ENCODE data around the gene MLC1. TPM values are rescaled to one million over a fixed set of nuclear protein-coding genes. Genes with fewer than 3 reads are reported as not detected.

MLC1 gene
- total RNA-seq, 1 donor from 2014 or later, result 3.1 TPM

DNA sequence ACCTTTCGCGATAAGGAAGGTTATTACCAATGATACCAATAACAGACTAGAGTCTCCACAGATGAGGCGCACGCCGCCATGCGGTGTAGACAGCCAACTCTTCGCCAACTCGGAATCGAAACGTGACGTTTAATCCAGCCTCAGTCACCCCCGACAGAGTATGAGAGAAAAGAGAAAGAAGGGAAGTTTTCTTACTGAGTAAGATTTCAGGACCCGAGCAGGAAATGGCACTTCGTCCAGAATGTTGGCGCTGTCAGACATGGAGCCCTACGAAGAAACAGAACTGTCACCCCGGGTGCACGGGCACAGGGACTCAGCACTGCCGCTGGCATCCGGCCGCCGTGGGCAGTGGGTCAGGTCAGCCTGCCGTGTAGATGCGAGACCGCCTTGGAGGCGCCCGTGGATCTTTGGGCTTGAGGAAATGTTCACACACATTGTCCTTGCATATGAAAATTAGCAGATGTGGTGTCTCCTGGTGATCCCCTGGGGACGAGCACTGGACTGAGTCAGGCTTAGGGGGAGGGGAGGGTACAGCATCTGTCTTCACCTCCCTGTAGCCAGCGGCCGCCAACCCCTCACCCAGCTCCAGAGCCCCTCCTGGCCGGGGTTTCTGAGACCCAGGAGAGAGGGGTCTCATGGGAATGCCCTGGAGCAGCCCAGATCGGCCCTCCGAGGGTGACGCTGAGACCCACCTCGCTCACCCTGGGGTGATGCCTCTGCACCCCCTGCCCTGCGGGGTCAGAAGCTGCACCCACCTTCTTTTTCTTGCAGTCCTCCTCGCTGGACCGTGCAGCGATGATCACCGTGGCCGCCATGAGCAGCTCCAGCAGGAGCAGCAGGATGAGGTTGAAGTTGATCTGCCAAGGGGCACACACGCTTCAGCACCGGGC lies 8.3 kb downstream of the MLC1 start:
- DNase-seq, result no peak

DNA sequence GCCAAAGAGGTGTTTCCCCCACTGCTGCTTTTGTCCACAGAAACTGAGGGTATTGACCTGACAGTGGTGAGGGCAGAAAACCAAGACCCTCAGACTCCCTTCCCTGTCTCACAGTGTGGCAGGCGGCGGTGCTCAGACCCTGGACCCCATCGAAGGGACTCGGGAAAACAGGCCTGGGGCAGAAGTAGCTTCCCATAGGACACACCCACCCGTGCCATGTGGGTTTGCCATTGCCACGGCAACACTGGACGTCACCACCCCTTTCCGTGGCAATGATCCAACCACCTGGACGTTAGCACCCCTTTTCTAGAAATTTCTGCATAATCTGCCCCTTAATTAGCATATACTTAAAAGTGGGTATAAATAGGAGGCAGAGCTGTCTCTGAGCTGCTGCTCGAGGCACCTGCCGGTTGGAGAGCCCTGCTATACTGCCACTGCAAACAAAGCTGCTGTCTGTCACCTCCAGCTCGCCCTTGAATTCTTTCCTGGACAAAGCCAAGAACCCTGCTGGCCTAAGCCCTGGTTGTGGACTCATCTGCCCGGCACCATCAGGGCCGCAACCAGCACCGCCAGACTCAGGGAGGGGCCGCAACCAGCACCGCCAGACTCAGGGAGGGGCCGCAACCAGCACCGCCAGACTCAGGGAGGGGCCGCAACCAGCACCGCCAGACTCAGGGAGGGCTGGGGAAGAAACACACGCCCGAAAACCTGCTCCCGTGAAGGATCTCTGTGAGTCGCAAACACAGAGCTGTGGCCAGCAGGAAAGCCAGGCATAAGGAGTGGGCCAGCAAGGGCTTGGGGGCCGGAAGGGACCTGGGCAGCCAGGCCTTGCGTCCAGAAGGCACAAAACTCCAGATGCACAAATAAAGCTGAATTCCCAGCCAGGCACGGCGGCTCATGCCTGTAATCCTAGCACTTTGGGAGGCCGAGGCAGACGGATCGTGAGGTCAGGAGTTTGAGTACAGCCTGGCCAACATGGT lies 10.4 kb downstream of the MLC1 start:
- DNase-seq, result no peak

DNA sequence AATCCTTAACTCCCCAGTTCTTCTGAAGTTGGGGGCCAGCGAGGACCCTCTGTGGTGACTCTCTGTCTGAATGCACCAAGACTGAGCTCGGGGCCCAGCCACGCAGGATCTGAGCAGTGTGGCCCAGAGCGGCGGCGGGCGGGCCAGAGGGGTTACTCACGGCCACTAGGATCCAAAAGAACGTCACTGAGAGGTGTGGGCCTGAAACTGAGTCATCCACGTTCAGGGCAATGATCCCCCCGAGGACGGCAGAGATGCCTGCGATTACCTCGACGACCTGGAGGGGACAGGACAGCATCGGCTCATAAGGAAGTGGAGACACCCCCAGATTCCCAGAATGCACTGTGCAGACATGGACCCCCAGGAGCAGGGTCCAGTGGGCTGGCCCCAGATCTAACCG lies 11.2 kb downstream of the MLC1 start:
- no peak for DNase-seq

DNA sequence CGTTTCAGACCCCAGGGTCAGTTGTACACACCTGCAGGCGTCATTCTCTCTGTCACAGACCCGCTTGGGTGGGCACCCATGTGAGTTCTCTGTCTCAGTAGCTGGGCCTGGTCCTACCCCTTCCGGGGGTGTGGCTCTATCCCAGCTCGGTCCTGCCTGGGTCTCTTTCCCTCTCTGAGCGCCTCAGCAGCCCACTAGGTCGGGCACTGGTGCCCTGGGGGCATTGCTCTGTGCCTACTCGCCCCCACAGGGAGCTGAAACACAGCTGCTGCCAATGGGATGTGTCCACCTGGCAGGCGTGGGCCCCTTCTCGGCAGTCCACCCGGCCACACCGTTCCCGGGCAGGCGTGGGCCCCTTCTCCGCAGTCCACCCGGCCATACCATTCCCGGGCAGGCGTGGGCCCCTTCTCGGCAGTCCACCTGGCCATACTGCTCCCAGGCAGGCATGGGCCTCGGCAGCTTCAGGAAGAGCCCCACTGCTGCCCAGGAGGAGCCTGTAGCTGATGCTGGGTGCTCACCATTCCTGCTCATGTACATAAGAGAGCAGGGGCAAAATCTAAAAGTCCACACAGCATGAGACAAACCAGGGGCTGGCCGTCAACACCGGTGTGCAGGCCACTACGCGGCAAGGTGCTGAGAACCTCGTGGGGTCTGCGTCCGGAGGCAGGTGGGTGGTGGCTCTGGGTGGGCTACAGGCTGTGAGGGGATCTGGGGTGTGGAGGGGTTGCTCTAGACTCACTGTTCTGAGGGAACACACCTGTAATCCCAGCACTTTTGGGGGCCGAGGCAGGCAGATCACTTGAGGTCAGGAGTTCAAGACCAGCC lies 12.3 kb downstream of the MLC1 start:
- DNase-seq, result no peak

DNA sequence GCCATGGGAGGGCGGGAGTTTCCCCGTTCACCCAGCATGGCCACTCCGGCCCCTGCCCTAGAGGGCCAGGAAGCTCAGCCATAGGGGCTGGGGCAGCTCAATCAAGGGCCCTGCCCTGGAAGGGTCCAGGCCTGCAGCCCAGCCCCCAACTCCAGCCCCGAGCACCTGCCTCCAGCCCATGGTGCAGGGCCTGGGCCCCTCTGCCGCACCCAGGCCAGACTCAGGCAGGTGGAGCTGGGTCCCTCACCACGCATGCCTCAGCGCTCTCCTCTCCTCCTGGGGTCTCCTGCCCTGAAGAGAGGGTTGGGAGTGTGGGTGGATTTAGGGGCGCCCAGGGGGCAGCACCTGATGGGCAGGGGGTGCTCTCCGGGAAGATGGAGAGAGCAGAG lies 13.1 kb downstream of the MLC1 start:
- DNase-seq, result no peak

DNA sequence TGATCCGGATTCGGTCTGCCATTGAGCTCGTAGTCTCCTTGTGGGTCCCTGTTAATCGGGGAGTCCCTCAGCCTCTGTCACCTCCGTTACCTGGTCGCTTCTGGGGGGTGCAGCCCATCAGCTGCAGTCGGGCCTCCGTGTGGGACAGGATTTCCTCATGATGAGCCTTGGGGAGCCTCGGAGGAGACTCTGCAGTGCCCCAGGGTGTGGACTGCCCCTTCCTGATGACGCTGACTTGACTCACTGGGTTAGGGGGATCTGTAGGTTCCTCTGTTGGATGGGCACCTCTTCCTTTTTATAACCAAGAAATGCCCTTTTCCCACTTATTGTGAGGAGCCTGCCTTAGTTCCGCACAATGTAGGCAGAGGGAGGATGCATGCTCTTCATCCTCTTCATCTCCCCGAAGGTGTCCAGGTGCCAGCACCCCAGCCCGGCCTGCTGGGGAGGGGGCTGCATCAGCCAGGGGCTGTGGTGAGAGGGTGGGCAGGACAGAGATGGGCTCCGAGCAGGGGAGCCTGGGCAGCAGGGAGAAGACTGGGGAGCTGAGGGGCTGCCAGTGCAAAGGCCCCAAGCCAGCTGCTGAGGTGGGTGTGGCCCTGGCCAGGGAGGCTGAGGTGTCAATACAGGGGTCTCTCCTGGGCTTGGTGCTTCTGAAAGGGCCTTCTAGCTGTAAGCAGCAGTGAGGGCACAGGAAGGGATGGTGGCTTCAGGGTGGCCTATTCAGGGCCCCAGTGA lies 13.6 kb downstream of the MLC1 start:
- DNase-seq, result no peak

DNA sequence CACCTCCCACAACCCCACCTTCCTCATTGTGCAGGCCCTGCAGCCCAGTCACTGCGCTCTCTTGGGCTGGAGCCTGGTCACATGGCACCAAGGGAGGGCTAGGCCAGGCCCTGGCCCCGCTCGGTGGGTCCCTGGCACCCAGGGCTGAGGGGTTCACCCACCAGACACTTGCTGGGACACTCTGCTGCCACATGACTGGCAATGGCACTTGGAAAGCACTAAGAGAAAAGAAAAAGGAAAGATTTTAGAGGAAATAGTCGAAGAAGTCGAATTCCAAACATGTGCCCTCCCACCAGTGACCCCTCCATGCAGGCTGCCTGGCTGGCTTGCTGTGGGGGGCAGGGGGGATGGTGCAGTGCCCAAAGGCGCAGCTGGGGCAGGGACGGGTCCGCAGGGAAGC lies 14.9 kb downstream of the MLC1 start:
- no peak for DNase-seq

DNA sequence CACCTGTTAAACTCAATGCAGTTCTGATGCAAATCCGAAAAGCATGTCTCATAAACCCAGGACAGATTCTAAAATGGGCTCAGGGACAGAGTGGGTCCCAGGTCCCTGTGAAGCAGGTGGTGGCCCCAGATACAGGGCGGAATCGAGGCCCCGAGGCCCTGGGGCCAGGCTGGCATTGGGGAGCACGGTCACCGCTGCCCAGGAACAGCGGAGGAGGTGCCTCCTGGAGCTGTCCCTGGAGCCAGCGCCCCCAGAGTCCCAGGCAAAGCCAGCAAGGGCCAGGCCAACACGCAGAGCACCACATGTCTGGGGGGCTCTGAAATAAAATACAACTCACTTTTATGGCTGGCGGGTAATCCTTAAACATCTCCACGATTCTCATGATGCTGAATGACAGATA lies 17.1 kb downstream of the MLC1 start:
- DNase-seq, result no peak

DNA sequence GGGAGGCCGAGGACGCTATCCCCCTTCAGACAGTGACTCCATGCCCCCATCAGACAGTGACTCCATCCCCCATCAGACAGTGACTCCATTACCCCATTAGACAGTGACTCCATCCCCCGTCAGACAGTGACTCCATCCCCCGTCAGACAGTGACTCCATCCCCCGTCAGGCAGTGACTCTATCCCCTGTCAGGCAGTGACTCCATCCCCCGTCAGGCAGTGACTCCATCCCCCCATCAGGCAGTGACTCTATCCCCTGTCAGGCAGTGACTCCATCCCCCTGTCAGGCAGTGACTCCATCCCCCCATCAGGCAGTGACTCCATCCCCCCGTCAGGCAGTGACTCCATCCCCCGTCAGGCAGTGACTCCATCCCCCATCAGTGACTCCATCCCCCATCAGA lies 18.0 kb downstream of the MLC1 start:
- DNase-seq, result no peak

DNA sequence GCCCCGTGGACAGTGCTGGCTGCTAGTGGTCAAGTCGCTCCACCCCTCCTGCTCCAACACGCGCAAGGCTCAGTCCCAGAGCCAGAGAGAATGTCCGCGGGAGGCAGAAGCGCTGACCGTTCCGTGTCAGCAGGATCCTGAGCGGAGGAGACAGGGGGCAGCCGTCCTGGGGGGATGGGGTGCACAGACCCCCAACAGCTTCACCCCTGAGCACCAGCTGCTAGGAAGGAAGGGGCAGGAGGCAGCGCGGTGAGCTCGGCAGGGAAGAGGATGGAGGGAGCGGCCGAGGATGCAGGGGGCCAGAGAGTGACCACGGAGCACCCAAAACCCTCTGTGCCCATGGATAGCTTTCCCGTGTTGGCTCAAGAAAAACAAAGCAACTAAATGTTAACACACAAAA lies 20.8 kb downstream of the MLC1 start:
- no peak for DNase-seq

DNA sequence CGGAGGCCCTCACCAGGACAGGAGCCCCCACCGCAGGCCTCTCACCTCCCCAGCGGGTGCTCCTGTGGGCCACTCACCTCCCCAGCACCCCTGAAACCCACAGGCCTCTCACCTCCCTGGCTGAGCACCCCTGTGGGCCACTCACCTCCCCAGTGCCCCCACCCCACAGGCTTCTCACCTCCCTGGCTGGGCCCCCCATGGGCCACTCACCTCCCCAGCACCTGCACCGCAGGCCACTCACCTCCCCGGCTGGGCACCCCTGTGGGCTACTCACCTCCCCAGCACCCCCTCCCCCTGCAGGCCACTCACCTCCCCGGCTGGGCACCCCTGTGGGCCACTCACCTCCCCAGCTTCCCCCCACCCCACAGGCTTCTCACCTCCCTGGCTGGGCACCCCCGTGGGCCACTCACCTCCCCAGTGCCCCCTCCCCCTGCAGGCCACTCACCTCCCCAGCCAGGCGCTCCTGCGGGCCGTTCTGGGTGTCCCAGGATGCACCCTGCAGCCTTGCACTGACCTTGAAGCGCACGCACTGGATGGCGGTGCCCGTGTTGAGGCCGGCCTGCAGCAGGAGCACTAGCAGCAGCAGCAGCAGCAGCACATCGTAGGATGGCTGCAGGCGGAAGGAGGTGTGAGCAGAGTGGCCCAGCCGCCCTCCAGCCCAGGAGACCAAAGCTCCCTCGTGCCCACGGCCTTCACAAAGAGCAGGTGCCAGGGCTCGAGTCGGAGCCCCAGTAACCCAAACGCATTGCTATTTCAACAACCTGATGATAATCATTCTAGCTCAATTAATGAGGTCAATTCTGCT lies 21.4 kb downstream of the MLC1 start:
- DNase-seq, result no peak

DNA sequence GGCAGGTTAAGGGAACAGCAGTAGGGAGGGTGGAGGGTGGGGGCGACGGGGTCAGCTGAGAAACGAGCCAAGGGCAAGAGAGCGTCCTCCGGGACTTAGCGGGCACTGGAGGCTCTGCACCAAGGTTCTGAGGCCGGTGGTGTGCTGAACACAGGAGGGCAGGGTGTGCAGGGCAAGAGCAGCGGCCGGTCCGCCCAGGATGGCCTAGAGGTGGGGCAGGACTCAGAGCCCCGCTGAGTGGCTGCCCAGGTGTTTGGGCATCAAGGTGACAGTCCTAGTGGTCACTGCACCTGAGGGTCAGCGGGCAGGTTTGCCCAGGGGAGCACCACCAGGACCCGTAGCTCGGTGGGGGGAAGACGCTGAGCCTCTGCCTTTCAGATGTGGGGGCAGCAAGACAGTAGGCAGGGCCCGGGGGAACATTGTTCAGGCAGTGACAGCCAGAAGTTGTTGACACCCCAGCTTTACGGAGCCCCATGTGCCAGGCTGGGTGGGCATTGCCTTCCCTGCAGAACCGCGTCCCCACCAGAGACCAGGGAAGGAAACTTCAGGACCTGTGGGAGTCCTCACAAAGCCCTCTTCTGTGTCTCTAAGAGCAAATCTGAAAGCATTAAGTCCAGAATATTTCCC lies 22.6 kb downstream of the MLC1 start:
- DNase-seq, result no peak

DNA sequence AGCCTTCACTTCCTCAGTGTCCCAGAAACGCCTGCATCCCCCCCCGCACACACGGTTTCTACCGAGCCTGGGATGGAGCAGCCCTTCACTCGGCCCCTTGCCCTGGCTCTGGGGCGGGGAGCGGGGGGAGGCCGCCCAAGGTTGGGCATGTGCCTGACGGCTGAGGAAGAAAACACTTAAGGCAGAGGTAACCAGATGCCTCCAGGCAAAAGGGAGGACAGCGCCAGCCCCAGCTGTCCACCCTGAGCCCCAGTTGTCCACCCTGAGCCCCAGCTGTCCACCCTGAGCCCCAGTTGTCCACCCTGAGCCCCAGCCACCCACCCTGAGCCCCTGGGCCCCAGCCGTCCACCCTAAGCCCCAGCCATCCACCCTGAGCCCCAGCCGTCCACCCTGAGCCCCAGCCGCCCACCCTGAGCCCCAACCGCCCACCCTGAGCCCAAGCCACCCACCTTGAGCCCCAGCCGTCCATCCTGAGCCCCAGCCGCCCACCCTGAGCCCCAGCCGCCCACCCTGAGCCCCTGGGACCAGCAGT lies 23.3 kb downstream of the MLC1 start:
- DNase-seq, result no peak

DNA sequence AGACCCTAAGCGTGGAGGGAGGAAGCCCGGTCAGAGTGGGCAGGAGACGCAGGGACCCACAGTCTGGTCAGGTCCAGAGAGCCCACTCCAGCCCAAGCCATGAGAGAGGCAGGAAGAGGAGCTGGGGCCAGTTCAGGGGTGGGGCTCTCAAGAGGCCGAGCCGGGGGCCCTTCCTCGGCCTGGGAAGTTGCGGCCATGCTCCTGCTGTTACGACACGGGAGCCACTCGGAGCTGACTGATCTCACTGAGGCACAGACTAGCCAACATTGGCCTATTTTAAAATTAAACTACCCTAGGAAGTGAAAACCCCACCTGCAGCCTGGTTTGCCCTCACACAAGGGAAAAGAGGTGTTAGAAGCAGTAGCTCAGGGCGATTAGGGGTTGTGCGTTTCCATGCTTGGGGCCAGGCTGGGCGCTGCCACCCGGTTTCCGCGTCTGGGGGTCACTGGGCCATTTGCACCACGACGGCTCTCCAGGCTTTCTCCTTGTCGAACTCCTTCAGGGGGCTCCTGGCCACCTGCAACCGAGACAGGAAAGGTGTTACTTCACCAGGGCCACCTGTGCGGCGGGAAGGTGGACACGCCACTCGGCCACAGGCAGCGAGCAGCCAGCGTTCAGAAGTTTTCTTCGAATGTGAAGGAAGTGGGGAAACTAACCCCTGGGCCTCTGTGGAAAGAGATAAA lies 23.9 kb downstream of the MLC1 start:
- no peak for DNase-seq

DNA sequence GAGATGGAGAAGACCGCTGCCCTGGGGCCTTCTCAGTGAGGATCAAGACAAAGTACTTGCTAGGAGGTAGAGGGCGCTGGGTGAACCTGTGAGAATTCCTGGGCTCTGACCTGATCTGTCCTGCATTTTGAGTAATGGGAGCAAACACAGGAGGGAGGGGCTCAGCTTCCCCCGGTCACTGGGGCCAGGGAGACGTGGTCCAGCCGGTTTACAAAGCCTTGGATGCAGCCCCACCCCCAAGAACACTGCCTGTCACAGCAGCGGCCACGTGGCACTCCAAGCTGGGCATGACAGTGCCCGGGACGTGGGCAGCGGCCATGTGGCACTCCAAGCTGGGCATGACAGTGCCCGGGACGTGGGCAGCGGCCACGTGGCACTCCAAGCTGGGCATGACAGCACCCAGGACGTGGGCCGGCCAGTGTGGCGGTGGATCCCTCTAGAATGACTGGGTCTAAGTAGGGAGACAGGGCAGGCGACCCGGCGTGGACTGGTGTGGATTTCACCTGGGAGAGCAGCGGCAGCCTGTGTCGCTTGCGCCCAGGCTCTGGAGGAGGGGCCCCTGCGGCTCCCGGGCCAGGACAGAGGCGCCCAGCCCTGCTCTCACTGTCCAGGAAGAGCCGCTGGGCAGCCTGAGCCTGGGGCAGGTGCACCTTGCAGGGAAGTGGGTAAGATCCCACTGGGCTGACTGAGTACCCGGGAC lies 24.6 kb downstream of the MLC1 start:
- no peak for DNase-seq

DNA sequence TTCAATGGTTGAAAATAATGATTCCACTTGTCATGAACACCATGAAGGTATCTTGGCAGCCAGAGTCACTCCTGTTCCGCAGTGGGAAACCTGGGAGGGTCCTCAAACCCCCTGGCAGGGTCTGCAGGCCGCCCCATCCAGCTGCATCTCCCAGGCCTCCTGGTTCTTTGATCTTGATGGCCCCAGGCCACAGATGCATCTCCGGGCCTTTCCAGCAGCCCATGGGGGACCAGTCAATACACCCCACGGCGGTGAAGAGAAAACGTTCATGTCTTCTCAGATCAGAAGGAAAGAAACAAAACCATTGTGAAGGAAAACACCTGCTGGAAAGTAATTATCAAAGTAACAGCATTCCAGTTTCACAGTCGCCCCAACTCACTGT lies 25.4 kb downstream of the MLC1 start:
- no peak for DNase-seq

DNA sequence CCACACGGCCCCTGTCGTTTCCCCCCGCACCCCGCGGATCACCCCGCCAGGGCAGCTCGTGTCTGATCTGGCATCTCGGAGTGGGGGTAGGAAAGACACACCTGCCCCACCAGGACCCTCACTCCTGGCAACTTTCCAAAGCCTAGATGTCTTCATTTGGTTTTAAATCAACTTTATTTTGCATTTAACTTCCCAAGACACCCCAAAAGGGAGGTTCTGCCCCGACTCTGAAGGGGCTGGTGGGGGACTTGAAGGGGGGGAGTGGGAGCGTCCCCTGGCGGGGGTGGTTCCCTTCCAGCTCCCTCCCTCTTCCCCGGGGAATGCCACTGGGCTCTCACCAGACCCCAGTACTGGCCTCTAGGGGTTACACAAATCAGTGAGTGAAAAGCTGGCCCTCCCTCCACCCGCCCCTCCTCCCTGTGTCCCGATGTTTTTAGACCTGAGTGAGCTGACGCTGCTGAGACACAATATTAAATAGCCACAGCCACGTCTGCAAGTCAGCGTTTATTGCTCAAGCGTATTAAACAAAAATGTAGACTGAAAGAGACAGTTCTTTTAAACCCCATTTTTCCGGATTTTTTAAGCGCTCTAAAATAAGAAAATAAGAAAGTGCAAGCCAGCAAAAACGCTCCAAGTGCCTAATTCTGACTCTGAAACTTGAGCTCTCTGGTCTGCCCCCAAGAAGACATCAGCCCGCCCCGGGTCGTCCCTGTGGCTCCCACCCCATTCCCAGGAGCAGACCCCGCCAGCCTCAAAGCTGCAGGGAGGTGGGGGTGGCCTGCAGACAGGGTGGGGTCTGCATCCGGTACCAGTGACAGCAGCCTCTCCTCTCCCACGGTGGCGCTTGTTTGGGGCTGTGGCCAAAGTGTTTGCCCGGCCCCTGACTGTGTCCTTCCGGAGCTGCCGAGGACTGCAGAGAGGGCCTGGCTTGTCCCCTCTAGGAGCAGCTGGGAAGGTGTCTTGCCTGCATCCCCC lies 26.0 kb downstream of the MLC1 start:
- peak; percentile 2 for DNase-seq

All from skin of body (tissue), 2 donors.